Immature natural killer cell (primary cell): Measurements from ENCODE around the gene CDKAL1. TPM values are rescaled to one million over a fixed set of nuclear protein-coding genes. Genes with fewer than 3 reads are reported as not detected.

ENCODE experiments used
- DNase-seq, 3 donors: peaks; one replicate each; pipeline ENCODE4 v3.0.0; 2022; ENCODE audit warnings: mixed read lengths in 1 of 3
- H3K27ac Mint-ChIP-seq, 6 donors: one replicate each; pipeline ENCODE4 v1.8.0; 2020; ENCODE audit warnings: mixed read lengths in 6 of 6, mild to moderate bottlenecking in 5 of 6, inconsistent platforms in 4 of 6, moderate library complexity in 3 of 6
- H3K27me3 Mint-ChIP-seq, 3 donors: one replicate each; pipeline ENCODE4 v1.8.0; 2020 to 2021; ENCODE audit warnings: low read depth in 3 of 3, mild to moderate bottlenecking in 3 of 3, mixed read lengths in 3 of 3, moderate library complexity in 3 of 3, inconsistent platforms in 1 of 3
- H3K36me3 Mint-ChIP-seq, 3 donors: one replicate each; pipeline ENCODE4 v1.8.0; 2020; ENCODE audit warnings: mixed read lengths in 3 of 3, inconsistent platforms in 2 of 3, mild to moderate bottlenecking in 2 of 3
- H3K4me1 Mint-ChIP-seq, 2 donors: one replicate each; pipeline ENCODE4 v1.8.0; 2020; ENCODE audit warnings: inconsistent platforms in 2 of 2, mild to moderate bottlenecking in 2 of 2, mixed read lengths in 2 of 2, moderate library complexity in 1 of 2
- H3K4me3 Mint-ChIP-seq, 5 donors: one replicate each; pipeline ENCODE4 v1.8.0; 2020; ENCODE audit warnings: mild to moderate bottlenecking in 5 of 5, mixed read lengths in 5 of 5, inconsistent platforms in 3 of 5, moderate library complexity in 3 of 5
- H3K9me3 Mint-ChIP-seq, 6 donors: one replicate each; pipeline ENCODE4 v1.8.0; 2020; ENCODE audit warnings: mild to moderate bottlenecking in 6 of 6, mixed read lengths in 6 of 6, inconsistent platforms in 4 of 6, moderate library complexity in 3 of 6
- polyA plus RNA-seq, 3 donors: library from polyadenylated mRNA; unstranded; fragments of 300-500 nt; fragmentation: Illumina TruSeq; gene quantifications; one replicate each; pipeline ENCODE4 v1.2.3, GENCODE V29; 2021

CDKAL1 gene
- polyA plus RNA-seq, 3 donors from 2014 or later, result 22.4 to 32.3 (median 25.4) TPM

DNA sequence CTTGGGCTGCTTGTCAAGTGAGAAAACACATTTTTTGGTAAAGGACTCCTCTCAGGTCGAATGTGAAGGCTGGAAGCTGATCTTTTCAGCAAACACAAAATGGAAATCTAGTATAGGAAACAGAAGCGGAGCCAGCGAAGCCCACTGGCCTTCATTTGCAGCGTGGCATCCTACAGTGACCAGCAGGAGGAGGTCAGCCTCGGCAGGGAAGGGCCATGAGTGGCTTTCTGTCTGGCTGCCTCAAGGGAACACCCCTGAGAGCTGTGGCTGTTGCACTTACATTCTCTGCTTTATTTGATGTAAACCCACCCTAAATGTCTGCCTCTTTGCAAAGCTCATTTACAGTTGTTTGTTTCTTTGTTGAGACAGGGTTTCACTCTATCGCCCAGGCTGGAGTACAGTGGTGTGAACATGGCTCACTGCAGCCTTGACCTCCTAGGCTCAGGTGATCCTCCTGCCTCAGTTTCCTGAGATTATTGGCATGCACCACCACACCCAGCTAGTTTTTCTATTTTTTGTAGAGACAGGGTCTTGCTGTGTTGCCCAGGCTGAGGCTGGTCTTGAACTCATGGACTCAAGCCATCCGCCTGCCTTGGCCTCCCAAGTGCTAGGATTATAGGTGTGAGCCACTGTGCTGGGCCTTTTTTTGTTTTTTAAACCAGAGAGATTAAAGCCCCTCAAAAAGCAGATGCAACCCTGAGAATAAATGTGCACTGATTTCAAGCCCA, 737.3 kb downstream of the CDKAL1 start:
- Mint-ChIP-seq H3K9me3 (peaks cover 0 to 1% (median 0%) of the 10 kb centered on the region in 6 donors), H3K36me3 (peaks cover 0 to 3% (median 0%) of the 10 kb centered on the region in 3 donors), H3K4me3 (no peak overlapping the region), H3K4me1 (no peaks in the 10 kb centered on the region), H3K27me3 (no peaks in the 10 kb centered on the region), H3K27ac (no peak overlapping the region)
- DNase-seq, result no peak

DNA sequence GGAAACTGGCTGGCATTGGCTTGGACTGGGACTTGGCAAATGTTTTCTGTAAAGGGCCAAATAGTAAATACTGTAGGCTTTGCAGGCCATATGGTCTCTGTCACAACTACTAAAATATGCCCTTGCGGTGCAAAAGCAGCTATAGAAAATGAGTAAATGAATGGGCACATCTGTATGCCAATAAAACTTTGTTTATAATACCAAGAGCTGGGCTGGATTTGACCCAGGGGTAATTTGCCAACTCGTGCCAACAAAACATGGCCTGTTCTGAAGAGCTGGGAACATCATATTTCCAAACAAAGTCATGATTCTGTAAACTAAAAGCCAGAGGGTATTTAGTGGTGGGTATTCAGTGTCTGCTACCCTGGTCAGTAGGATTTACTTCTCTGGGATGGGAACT, 739.2 kb downstream of the CDKAL1 start:
- no peak for DNase-seq
- Mint-ChIP-seq H3K4me1 (no peaks in the 10 kb centered on the region), H3K36me3 (peaks cover 0 to 3% (median 0%) of the 10 kb centered on the region in 3 donors), H3K4me3 (no peak overlapping the region), H3K9me3 (peaks cover 0 to 1% (median 0%) of the 10 kb centered on the region in 6 donors), H3K27me3 (peaks cover 0 to 2% (median 0%) of the 10 kb centered on the region in 3 donors), H3K27ac (no peak overlapping the region)

DNA sequence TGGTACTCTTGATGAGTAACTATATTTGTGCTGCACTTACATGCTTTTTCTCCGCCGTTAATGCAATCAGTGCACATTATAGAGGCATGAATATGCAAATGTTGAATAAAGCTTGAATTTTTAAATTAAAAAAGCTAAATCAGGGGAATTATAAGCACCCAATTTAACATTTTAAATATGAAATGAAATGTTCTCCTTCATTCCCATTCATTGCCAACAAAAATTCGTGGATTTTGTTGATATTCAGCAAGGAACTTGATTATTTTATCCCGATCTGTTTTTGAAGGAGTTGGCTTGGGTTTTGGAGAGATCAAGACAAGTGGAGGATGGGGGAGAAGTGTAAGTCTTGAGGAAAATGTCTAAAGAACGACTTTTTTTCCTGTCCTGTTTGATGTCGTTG, 740.6 kb downstream of the CDKAL1 start:
- Mint-ChIP-seq H3K36me3 (peaks cover 0 to 3% (median 0%) of the 10 kb centered on the region in 3 donors), H3K27me3 (peaks cover 2% of the 10 kb centered on the region in 3 donors), H3K4me1 (no peaks in the 10 kb centered on the region), H3K9me3 (peaks cover 0 to 2% (median 0%) of the 10 kb centered on the region in 6 donors), H3K4me3 (no peak overlapping the region), H3K27ac (no peak overlapping the region)
- no peak for DNase-seq

DNA sequence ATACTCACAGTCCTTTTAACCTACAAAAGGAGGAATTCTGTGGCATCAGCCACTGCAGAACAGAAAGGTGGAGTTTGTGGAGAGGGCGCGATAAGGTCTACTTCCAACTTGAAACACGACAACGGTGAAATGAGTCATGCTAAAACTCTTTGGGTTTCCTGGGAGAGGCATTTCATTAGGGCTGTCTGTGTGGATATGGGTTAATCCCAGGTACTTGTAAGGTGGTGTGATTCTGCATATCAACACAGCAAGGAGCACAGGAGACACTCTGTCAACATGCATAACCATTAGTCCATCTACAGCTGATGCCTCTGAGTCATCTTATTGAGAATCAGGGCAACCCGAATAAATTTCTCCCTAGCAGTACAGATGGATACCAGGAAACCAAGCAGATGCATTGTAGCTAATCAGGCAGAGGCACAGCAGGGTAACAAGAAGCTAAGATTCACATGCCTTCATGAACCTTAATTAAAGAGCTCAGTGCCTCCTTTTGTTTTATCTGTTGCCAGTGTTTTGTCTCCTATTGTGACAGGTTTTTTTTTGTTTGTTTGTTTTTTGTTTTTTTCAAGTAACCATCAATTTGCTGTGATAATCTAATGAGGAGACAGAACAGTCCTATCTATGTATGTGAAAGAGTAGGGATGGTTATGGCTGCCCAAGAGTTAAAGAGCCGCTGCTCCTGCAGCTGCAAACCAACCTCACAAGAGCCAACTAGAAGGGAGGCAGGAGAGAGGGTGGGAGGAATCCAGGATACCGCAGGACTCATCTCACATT, 743.5 kb downstream of the CDKAL1 start:
- no peak for DNase-seq
- Mint-ChIP-seq H3K9me3 (peaks cover 0 to 4% (median 0%) of the 10 kb centered on the region in 6 donors), H3K36me3 (no peaks in the 10 kb centered on the region), H3K27me3 (peaks cover 2% of the 10 kb centered on the region in 3 donors), H3K4me3 (no peak overlapping the region), H3K27ac (no peak overlapping the region), H3K4me1 (no peaks in the 10 kb centered on the region)

DNA sequence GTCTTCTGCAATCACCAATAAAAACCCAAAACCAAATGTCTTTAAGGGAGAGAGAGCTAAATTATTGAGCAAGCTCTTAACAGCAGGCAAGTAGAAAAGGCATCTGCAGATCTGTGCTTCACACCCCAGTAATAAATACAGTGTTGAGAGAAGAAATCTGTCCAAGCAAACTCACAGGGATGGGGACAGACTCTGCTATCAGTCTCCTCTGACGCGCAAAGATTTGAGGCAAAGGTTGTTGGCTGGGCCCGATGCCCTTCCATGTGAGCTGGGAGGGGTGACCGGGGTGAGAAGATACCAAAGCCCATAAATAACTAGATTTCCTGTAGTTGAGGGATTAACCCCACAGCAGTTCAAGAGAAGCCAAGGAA, 744.1 kb downstream of the CDKAL1 start:
- peaks cover 2% of the 10 kb centered on the region in 3 donors for H3K27me3 Mint-ChIP-seq
- H3K4me1 Mint-ChIP-seq, result no peaks in the 10 kb centered on the region
- DNase-seq, result no peak
- H3K9me3 Mint-ChIP-seq, result peaks cover 0 to 4% (median 0%) of the 10 kb centered on the region in 6 donors
- no peaks in the 10 kb centered on the region for H3K36me3 Mint-ChIP-seq
- H3K4me3 Mint-ChIP-seq, result no peak overlapping the region
- no peak overlapping the region for H3K27ac Mint-ChIP-seq

DNA sequence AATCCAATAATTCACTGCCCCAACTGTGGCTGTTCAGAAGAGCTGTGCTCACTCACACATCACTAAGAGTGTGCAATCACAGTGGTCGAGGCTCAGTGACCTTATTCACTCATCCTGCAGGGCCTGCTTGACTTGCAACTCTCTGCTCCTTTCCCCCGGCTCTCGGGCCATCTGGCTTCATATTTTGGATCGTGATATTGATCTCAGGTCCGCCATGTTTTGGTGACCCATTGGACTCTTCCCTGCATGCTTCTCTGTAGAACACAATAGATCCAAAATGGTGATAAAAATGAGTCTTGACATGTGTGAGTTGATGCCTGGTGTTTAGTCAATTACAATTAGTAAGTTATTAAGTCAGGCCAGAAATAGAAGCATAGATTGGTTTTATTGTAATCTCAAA, 745.4 kb downstream of the CDKAL1 start:
- Mint-ChIP-seq H3K9me3 (peaks cover 0 to 4% (median 0%) of the 10 kb centered on the region in 6 donors), H3K27me3 (peaks cover 2% of the 10 kb centered on the region in 3 donors), H3K4me1 (no peaks in the 10 kb centered on the region), H3K4me3 (no peak overlapping the region), H3K27ac (no peak overlapping the region), H3K36me3 (no peaks in the 10 kb centered on the region)
- DNase-seq, result no peak

DNA sequence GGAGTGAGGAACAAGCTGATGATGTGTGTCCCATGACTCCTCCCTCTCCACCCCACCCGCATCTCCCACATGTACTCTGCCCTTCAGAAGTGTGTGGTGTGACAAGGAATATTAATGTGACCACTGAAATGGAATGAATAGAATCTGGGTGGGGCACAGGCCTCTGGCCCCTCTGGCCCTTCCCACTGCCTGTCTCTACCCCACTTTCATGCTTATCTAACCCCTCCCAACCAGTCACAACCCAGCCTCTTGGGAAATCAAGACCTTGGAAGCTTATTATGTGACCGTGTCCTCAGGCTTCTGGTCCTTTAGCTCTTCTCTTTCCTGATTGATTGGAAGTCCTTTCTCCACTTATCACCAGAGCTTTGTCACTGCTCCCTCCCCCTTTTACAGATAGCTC, 747.1 kb downstream of the CDKAL1 start:
- H3K27me3 Mint-ChIP-seq, result peaks cover 2 to 8% (median 2%) of the 10 kb centered on the region in 3 donors
- no peak for DNase-seq
- peaks cover 0 to 4% (median 0%) of the 10 kb centered on the region in 6 donors for H3K9me3 Mint-ChIP-seq
- no peak overlapping the region for H3K4me3 Mint-ChIP-seq
- H3K4me1 Mint-ChIP-seq, result no peaks in the 10 kb centered on the region
- H3K27ac Mint-ChIP-seq, result no peak overlapping the region
- no peaks in the 10 kb centered on the region for H3K36me3 Mint-ChIP-seq

Other genes with a start within 250 kb of the CDKAL1 start
- 1 to 10 TPM; 4.2 to 7.7 (median 4.7) TPM for gene E2F3, start 132.6 kb upstream of the CDKAL1 start, polyA plus RNA-seq